MG63 (cell line): Measurements from ENCODE around the gene NIT2. TPM values are rescaled to one million over a fixed set of nuclear protein-coding genes. Genes with fewer than 3 reads are reported as not detected.
A peak's percentile ranks its signal among the peaks of the same experiment; 100 is the strongest.

Experiments
- DNase-seq: peaks from one replicate; pipeline ENCODE4 v3.0.0-alpha.2; 2020
- H3K27me3 ChIP-seq: fragments of 250-450 bp; sonication (Bioruptor Pico); 2 replicates; pipeline ENCODE4 v1.5.1; 2020; ENCODE audit warnings: mild to moderate bottlenecking, moderate library complexity
- H3K36me3 ChIP-seq: fragments of 250-450 bp; sonication (Bioruptor Pico); 2 replicates; pipeline ENCODE4 v1.5.1; 2020; ENCODE audit warnings: mild to moderate bottlenecking, moderate library complexity
- H3K4me3 ChIP-seq: fragments of 250-450 bp; sonication (Bioruptor Pico); 2 replicates; pipeline ENCODE4 v1.5.1; 2020; ENCODE audit warnings: mild to moderate bottlenecking, moderate library complexity
- H3K9me3 ChIP-seq: fragments of 250-450 bp; sonication (Bioruptor Pico); 2 replicates; pipeline ENCODE4 v1.5.1; 2020; ENCODE audit warnings: mild to moderate bottlenecking, moderate library complexity
- total RNA-seq: library from RNA; depleted of rRNA; stranded (reverse); fragments of >200 nt; shearing (Covaris generic); gene quantifications from 2 replicates; pipeline ENCODE4 v1.2.3, GENCODE V29; 2014; ENCODE audit warnings: low replicate concordance; rRNA removed

Gene NIT2
- total RNA-seq, 1 experiment from 2014 or later: 108 TPM

DNA sequence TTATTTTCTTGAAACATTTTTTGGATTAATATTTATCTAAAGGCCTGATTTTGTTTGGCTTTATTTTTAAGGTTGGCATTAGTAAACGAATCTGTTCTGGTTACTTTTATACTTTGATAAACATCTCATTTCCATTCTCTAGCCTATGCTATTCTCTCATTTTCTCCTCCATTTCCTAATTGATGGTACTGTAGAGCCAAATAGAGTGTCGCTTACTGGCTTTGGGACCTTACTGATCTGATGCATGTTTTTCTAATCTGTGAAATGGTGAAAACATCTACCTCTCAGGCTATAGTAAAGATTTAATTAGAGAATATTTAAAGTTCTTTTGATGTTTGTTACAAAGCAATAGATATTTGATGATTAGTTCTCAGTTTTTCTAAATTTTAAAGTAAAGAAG, 68.3 kb downstream of the NIT2 start:
- no peak for DNase-seq
- Histone ChIP-seq H3K9me3 (peaks cover 13% of the 10 kb centered on the region), H3K4me3 (peak overlapping the region; percentile 78), H3K27me3 (no peaks in the 10 kb centered on the region), H3K36me3 (peaks cover 22% of the 10 kb centered on the region)

DNA sequence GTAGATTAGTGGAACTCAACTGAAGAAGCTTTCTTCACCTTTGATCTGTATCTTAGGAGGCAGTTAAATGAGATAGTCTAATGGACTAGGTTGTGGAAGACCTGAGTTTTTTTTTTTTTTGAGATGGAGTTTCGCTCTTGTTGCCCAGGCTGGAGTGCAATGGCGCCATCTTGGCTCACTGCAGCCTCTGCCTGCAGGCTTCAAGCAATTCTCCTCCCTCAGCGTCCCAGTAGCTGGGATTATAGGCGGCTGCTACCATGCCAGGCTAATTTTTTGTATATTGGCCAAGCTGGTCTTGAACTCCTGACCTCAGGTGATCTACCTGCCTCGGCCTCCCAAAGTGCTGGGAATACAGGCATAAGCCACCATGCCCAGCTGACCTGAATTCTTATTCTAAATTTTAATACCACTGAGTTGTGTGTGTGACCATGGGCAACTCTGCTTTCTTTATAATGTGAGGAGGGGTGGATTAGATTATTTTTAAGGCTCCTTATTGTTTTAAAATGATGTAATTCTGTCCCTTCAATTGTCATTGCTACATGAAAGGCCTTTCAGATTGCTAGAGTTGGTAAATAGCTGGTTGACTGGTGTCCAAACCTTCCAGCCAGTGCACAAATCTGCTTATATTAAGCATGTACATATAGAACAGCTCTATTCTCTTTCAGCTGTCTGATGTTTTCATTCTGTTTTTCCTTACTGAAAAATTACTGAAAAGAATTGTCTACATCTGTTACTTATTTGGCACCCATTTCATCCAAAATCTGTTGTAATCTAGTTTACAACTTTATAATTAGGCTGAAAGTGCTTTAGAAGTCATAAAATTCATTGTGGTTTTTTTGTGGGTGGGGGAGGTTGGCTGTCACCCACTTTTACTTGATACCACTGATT, 69.0 kb downstream of the NIT2 start:
- no peaks in the 10 kb centered on the region for H3K27me3 ChIP-seq
- H3K4me3 ChIP-seq: peak overlapping the region; percentile 78
- peaks cover 15% of the 10 kb centered on the region for H3K9me3 ChIP-seq
- DNase-seq: peak; percentile 35
- H3K36me3 ChIP-seq: peaks cover 18% of the 10 kb centered on the region

- Histone ChIP-seq H3K4me3 (no peak overlapping the region), H3K9me3 (peaks cover 16% of the 10 kb centered on the region), H3K36me3 (peaks cover 16% of the 10 kb centered on the region), H3K27me3 (no peaks in the 10 kb centered on the region)
- DNase-seq: no peak
Observed at GRCh38 chr3:100404250-100404548, 69.6 kb downstream of the NIT2 start.

DNA sequence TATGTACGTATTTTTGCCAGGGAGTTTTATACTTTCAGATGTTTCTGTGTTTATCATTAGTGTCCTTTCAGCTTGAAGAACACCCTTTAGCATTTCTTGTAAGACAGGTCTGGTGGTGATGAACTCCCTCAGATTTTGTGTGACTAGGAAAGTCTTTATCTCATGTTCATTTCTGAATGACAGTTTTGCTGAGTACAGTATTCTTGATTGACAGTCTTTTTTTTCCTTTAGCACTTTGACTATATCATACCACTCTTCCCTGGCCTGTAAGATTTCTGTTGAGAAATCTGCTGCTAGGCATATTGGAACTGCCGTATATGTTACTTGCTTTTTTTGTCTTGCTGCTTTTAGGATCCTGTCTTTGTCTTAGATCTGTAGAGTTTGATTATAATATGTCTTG, 72.6 kb downstream of the NIT2 start:
- Histone ChIP-seq H3K36me3 (peaks cover 13% of the 10 kb centered on the region), H3K27me3 (no peaks in the 10 kb centered on the region), H3K4me3 (no peak overlapping the region), H3K9me3 (peaks cover 16% of the 10 kb centered on the region)
- DNase-seq: no peak

DNA sequence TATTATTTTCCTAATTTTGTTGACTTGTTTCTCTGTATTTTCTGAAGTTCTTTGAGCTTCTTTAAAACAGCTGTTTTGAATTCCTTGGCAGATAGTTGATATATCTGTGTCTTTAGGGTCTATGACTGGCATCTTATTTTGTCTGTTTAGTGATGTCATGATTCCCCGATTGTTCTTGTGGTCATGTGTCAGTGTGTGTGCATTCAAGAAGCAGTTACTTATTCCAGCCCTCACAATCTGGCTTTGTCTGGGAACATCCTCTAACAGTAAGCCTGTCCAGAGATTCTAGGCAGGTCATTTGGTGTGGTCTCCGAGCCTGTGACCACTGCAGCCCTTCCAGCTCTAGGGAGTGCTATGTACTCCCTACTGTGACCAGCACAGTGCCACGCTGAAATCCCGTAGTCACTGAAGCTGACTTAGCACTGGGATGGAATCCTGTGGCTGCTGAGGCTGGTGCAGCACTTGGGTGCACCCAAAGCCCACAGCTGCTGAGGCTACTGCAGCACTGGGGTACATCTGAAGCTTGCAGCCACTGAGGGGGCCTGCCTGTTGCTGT, 73.5 kb downstream of the NIT2 start:
- H3K9me3 ChIP-seq: peaks cover 16% of the 10 kb centered on the region
- peaks cover 13% of the 10 kb centered on the region for H3K36me3 ChIP-seq
- no peak for DNase-seq
- H3K27me3 ChIP-seq: no peaks in the 10 kb centered on the region
- no peak overlapping the region for H3K4me3 ChIP-seq

Other genes with a start within 250 kb of the NIT2 start
- gene FILIP1L, start 220.3 kb upstream of the NIT2 start, total RNA-seq: 19.9 and 31.5 TPM in 2 replicates
- 39.4 and 167 TPM in 2 replicates for gene TBC1D23, start 73.8 kb upstream of the NIT2 start, total RNA-seq
- 100 and 143 TPM in 2 replicates for gene TOMM70, start 66.3 kb downstream of the NIT2 start, total RNA-seq
- 3.5 and 7.8 TPM in 2 replicates for gene LNP1, start 66.8 kb downstream of the NIT2 start, total RNA-seq
- gene TMEM45A, start 157.9 kb downstream of the NIT2 start, total RNA-seq: 57.0 and 70.5 TPM in 2 replicates